Natural killer cell (primary cell): ENCODE data around the gene SKI. TPM values are rescaled to one million over a fixed set of nuclear protein-coding genes. Genes with fewer than 3 reads are reported as not detected.

ENCODE experiments used
- ATAC-seq, 3 donors: fragments of 150-1000 bp in 2 of 3; fragments of 200-7000 bp in 1 of 3; cut with Tn5 transposase; 1 replicate in 1 of 3; 2 replicates in 2 of 3; pipeline ENCODE4 v1.10.0; 2021; ENCODE audit warnings: mild to moderate bottlenecking in 2 of 3, moderate library complexity in 2 of 3
- DNase-seq, 2 donors: peaks; one replicate each; pipeline versions ENCODE4 v3.0.0 to v3.0.0-alpha.2; 2013 to 2021; ENCODE audit warnings: mixed read lengths in 1 of 2
- H3K27ac ChIP-seq: one replicate; pipeline ENCODE4 v1.5.1; 2013; ENCODE audit warnings: mild to moderate bottlenecking, low read length
- H3K27me3 ChIP-seq: one replicate; pipeline ENCODE4 v1.6.1; 2013; ENCODE audit warnings: low read length; ENCODE audit not compliant: control insufficient read depth, insufficient read depth
- H3K36me3 ChIP-seq: one replicate; pipeline ENCODE4 v1.6.1; 2013; ENCODE audit warnings: low read length; ENCODE audit not compliant: control insufficient read depth, insufficient read depth
- H3K4me1 ChIP-seq: one replicate; pipeline ENCODE4 v1.6.1; 2013; ENCODE audit warnings: low read length; ENCODE audit not compliant: control insufficient read depth, insufficient read depth
- H3K4me3 ChIP-seq: one replicate; pipeline ENCODE4 v1.5.1; 2013; ENCODE audit warnings: low read length
- H3K9me3 ChIP-seq: one replicate; pipeline ENCODE4 v1.6.1; 2013; ENCODE audit warnings: low read length; ENCODE audit not compliant: control insufficient read depth, insufficient read depth
- H3K27ac Mint-ChIP-seq, 2 donors: one replicate each; pipeline ENCODE4 v1.8.0; 2022; ENCODE audit warnings: mild to moderate bottlenecking in 2 of 2, mixed read lengths in 2 of 2, moderate library complexity in 1 of 2
- H3K27me3 Mint-ChIP-seq, 2 donors: one replicate each; pipeline ENCODE4 v1.8.0; 2022; ENCODE audit warnings: low read depth in 2 of 2, mixed read lengths in 2 of 2
- H3K36me3 Mint-ChIP-seq: one replicate; pipeline ENCODE4 v1.8.0; 2022; ENCODE audit warnings: mixed read lengths
- H3K4me1 Mint-ChIP-seq, 2 donors: one replicate each; pipeline ENCODE4 v1.8.0; 2022; ENCODE audit warnings: mixed read lengths in 2 of 2
- H3K4me3 Mint-ChIP-seq: one replicate; pipeline ENCODE4 v1.8.0; 2022; ENCODE audit warnings: mild to moderate bottlenecking, moderate library complexity, mixed read lengths
- H3K9me3 Mint-ChIP-seq, 2 donors: one replicate each; pipeline ENCODE4 v1.8.0; 2022; ENCODE audit warnings: mixed read lengths in 2 of 2
- CTCF ChIP-seq: fragments of 200-600 bp; IDR thresholded peaks from one replicate; pipeline ENCODE4 v1.8.0; 2022; ENCODE audit warnings: antibody characterized with exemption
- WGBS: methylation state at CpG from one replicate; pipeline ENCODE4 v1.1.7; 2013; ENCODE audit warnings: missing lambda C conversion rate; ENCODE audit not compliant: insufficient coverage; 5-methylcytosine and 5-hydroxymethylcytosine counted together
- intact Hi-C: fragments of 100-400 bp; cut with micrococcal nuclease; formaldehyde crosslinking; loops from one replicate; pipeline ENCODE4 v1.14.2; 2022
- total RNA-seq, 4 donors: library from RNA; stranded (reverse); fragments of 120-200 nt in 1 of 4; gene quantifications; one replicate each; pipeline versions ENCODE4 v1.2.3 to v1.2.4, GENCODE V29; 2013 to 2022

Gene SKI
- total RNA-seq, 3 donors from 2014 or later (not counting 1 experiment from before 2014, with no cell fraction given), result 96.9 to 145 (median 140) TPM

GRCh38 chr1:2236695-2237677, 8.9 kb downstream of the SKI start:
- Histone ChIP-seq H3K4me1 (peaks cover 88% of the 10 kb centered on the region), H3K27me3 (no peaks in the 10 kb centered on the region), H3K9me3 (no peaks in the 10 kb centered on the region), H3K36me3 (peaks cover 2% of the 10 kb centered on the region), H3K4me3 (no peak overlapping the region), H3K27ac (no peak overlapping the region)
- Mint-ChIP-seq H3K9me3 (no peaks in the 10 kb centered on the region), H3K27ac (peak overlapping the region in 1 of 2 donors; percentile 97), H3K27me3 (no peaks in the 10 kb centered on the region), H3K4me1 (peaks cover 64 to 65% of the 10 kb centered on the region in 2 donors), H3K36me3 (no peaks in the 10 kb centered on the region), H3K4me3 (peak overlapping the region; percentile 57)
- no peak for TF ChIP-seq CTCF
- DNase-seq (peak in 1 of 2 donors; percentile 80), ATAC-seq (no peak)
- 79% methylated on average over 28 of the region's 28 CpGs for WGBS
- intact Hi-C loops, result no loop called here

GRCh38 chr1:2237773-2238172, 9.7 kb downstream of the SKI start:
- H3K4me3 ChIP-seq, result no peak overlapping the region
- Mint-ChIP-seq H3K4me3 (peak overlapping the region; percentile 57), H3K36me3 (no peaks in the 10 kb centered on the region), H3K9me3 (no peaks in the 10 kb centered on the region), H3K4me1 (peaks cover 59 to 64% of the 10 kb centered on the region in 2 donors), H3K27me3 (no peaks in the 10 kb centered on the region), H3K27ac (peak overlapping the region in 1 of 2 donors; percentile 97)
- no peaks in the 10 kb centered on the region for H3K27me3 ChIP-seq
- WGBS, result 87% methylated on average over 19 of the region's 19 CpGs
- TF ChIP-seq CTCF, result no peak
- intact Hi-C loops, result no loop called here
- no peaks in the 10 kb centered on the region for H3K9me3 ChIP-seq
- H3K27ac ChIP-seq, result no peak overlapping the region
- peaks cover 2% of the 10 kb centered on the region for H3K36me3 ChIP-seq
- no peak for ATAC-seq
- peaks cover 80% of the 10 kb centered on the region for H3K4me1 ChIP-seq
- no peak for DNase-seq

- peak overlapping the region in 1 of 2 donors; percentile 84 for H3K27ac Mint-ChIP-seq
- Histone ChIP-seq H3K4me1 (peaks cover 73% of the 10 kb centered on the region), H3K4me3 (no peak overlapping the region), H3K9me3 (no peaks in the 10 kb centered on the region), H3K27me3 (no peaks in the 10 kb centered on the region), H3K36me3 (peaks cover 2% of the 10 kb centered on the region), H3K27ac (no peak overlapping the region)
- H3K4me3 Mint-ChIP-seq, result peak overlapping the region; percentile 47
- no peaks in the 10 kb centered on the region for H3K9me3 Mint-ChIP-seq
- DNase-seq (peak in 1 of 2 donors; percentile 9), ATAC-seq (no peak)
- TF ChIP-seq CTCF, result no peak
- no peaks in the 10 kb centered on the region for H3K27me3 Mint-ChIP-seq
- WGBS, result 95% methylated on average over 25 of the region's 25 CpGs
- no peaks in the 10 kb centered on the region for H3K36me3 Mint-ChIP-seq
- H3K4me1 Mint-ChIP-seq, result peaks cover 58 to 61% of the 10 kb centered on the region in 2 donors
- intact Hi-C loops, result no loop called here
Observed at GRCh38 chr1:2238361-2239012, 10.4 kb downstream of the SKI start.
